ENCODE measurements around the gene SHB. TPM values are rescaled to one million over a fixed set of nuclear protein-coding genes. Genes with fewer than 3 reads are reported as not detected.

The SHB gene
- total and polyA plus RNA-seq, 2 of the 8 experiments (the other 6 are each of a cell fraction or from before 2014, with no cell fraction given): 4.1 to 12.6 TPM

DNA sequence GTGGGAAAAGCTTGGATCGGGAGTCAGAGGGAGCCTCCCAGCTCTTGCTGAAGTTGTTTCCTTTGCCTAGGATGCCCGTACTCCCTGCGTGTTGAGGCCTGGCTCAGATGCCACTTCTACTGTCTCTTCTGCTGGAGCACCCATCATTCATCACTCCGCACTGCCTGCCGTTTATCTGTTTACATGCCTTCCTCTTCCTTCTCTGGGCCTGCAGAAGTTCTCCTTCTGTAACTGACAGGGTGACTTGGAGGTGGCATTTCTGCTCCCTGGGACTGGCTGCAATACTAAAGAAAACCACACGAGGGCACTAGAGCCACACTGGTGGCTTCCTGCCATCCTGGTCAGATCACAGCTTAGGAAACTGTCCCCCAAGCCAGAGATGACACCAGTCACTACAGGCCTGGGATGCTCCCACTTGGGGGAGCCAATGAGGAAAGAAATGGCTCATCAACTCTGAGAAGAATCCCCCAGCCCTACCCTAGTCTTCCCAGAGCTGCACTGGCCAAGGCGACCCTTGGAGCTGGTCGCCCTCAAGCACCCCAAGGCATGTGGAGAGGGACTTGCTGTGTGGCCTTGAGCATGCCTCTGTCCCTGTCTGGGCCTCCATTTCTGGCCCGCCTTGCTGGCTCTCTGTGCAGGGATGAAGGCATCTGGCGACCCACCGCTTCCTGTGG is 155.4 kb downstream of the SHB start:
- Histone ChIP-seq H3K4me1 (replicated peaks in 1 of 4; ENCODE audit: control insufficient read depth in 3 of 4, insufficient read depth in 4 of 4, low read length in 3 of 4) (no peaks in the 10 kb centered on the region), H3K79me2 (ENCODE audit: control insufficient read depth in 1 of 2, insufficient read depth in 2 of 2, low read length in 2 of 2) (no peaks in the 10 kb centered on the region), H3K4me3 (ENCODE audit: extremely low read depth in 1 of 4, insufficient read depth in 2 of 4, low read depth in 3 of 4, low read length in 4 of 4) (no peak overlapping the region), H3K27me3 (replicated peaks in 1 of 4; ENCODE audit: control insufficient read depth in 3 of 4, extremely low read depth in 1 of 4, insufficient read depth in 3 of 4, low read length in 3 of 4) (no peaks in the 10 kb centered on the region), H4K91ac (replicated peaks; ENCODE audit: insufficient read length, low read length) (no peak overlapping the region), H4K8ac (ENCODE audit: extremely low read depth, insufficient read depth, low read length) (no peak overlapping the region), H3K9ac (replicated peaks in 1 of 4; ENCODE audit: extremely low read depth in 1 of 4, low read depth in 3 of 4, low read length in 3 of 4) (no peak overlapping the region), H2BK5ac (ENCODE audit: low read depth, low read length) (no peak overlapping the region), H3K4ac (replicated peaks; ENCODE audit: insufficient read length, low read depth, low read length) (no peak overlapping the region), H2AFZ (ENCODE audit: low read length) (no peak overlapping the region), H3K4me2 (ENCODE audit: insufficient read depth in 1 of 2, low read depth in 2 of 2, low read length in 2 of 2) (no peak overlapping the region), H3K9me3 (ENCODE audit: insufficient read depth in 2 of 2, low read depth in 1 of 2, low read length in 1 of 2) (no peaks in the 10 kb centered on the region), H3K23me2 (ENCODE audit: low read depth, low read length) (no peaks in the 10 kb centered on the region), H3K23ac (ENCODE audit: insufficient read length) (no peak overlapping the region), H2BK12ac (ENCODE audit: low read depth, low read length) (no peak overlapping the region; the same call in 1 of the 2 replicates), H3K56ac (replicated peaks; ENCODE audit: insufficient read length, low read depth, low read length) (no peak overlapping the region), H3K18ac (ENCODE audit: extremely low read depth, low read length) (no peak overlapping the region), H3K27ac (ENCODE audit: low read depth, low read length) (no peak overlapping the region), H2BK120ac (replicated peaks; ENCODE audit: low read depth, low read length) (no peak overlapping the region), H3K36me3 (ENCODE audit: control insufficient read depth in 2 of 4, insufficient read depth in 4 of 4, low read length in 3 of 4) (no peaks in the 10 kb centered on the region), H2AK5ac (ENCODE audit: low read depth, low read length) (no peak overlapping the region), H2BK20ac (ENCODE audit: low read length) (no peak overlapping the region), H4K5ac (ENCODE audit: insufficient read length, low read depth, low read length) (no peak overlapping the region), H4K20me1 (replicated peaks in 1 of 2; ENCODE audit: control insufficient read depth in 1 of 2, insufficient read depth in 2 of 2, low read length in 2 of 2) (no peaks in the 10 kb centered on the region), H3K14ac (ENCODE audit: insufficient read length) (no peak overlapping the region), H2BK15ac (ENCODE audit: low read length) (no peak overlapping the region; the same call in 1 of the 2 replicates), H3K79me1 (ENCODE audit: low read depth, low read length) (no peaks in the 10 kb centered on the region)
- peak; percentile 98 for FAIRE-seq
- POLR2A ChIA-PET (ENCODE audit: partially characterized antibody): interaction anchor here (0.7 to 1.4 kb wide), 3 partner anchors 31 to 115 kb away, joined by 3 read pairs; no protein-coding TSS in a partner anchor
- CTCF ChIA-PET (ENCODE audit: partially characterized antibody): interaction anchor here (0.6 to 4.5 kb wide), 74 partner anchors 10 to 521 kb away, joined by 3 to 31 read pairs (median 5); partner anchors contain the start of gene SLC25A51
- WGBS, 2 experiments (ENCODE audit: extremely low coverage in 1 of 2, insufficient coverage in 1 of 2, insufficient read length in 1 of 2, insufficient replicate concordance in 2 of 2, low coverage in 1 of 2, low lambda C conversion rate in 2 of 2, missing lambda C conversion rate in 1 of 2): 63% methylated on average over 11 of the region's 11 CpGs; no CpG with 5 or more reads in 1 of the 2 experiments
- peak; percentile 82 to 99 for DNase-seq (ENCODE audit: low read depth in 1 of 2, low spot score in 2 of 2)
- TF ChIP-seq, protein P1, sequence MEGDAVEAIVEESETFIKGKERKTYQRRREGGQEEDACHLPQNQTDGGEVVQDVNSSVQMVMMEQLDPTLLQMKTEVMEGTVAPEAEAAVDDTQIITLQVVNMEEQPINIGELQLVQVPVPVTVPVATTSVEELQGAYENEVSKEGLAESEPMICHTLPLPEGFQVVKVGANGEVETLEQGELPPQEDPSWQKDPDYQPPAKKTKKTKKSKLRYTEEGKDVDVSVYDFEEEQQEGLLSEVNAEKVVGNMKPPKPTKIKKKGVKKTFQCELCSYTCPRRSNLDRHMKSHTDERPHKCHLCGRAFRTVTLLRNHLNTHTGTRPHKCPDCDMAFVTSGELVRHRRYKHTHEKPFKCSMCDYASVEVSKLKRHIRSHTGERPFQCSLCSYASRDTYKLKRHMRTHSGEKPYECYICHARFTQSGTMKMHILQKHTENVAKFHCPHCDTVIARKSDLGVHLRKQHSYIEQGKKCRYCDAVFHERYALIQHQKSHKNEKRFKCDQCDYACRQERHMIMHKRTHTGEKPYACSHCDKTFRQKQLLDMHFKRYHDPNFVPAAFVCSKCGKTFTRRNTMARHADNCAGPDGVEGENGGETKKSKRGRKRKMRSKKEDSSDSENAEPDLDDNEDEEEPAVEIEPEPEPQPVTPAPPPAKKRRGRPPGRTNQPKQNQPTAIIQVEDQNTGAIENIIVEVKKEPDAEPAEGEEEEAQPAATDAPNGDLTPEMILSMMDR (IDR thresholded peaks at IDR 0.05; ENCODE audit: control extremely low read depth in 1 of 3, insufficient read depth in 1 of 3, low read depth in 1 of 3, low read length in 3 of 3): peak; percentile 78 to 99 (median 98)
- TF ChIP-seq SIN3A (conservative IDR thresholded peaks at IDR 0.05 in 1 of 2, IDR thresholded peaks at IDR 0.05 in 1 of 2; ENCODE audit: low read depth in 1 of 2, low read length in 2 of 2) (0 out of 4 replicates have a peak, but pooled peaks of 1 of the 2 experiments have one; percentile 50), CREB1 (IDR thresholded peaks at IDR 0.05) (peak; percentile 33; the same call in 1 of the 2 replicates), YY1 (IDR thresholded peaks at IDR 0.05; ENCODE audit: low read depth, low read length) (peak; percentile 71; the same call in 1 of the 2 replicates), RAD21 (IDR thresholded peaks at IDR 0.05 in 1 of 2, conservative IDR thresholded peaks at IDR 0.05 in 1 of 2; ENCODE audit: low read depth in 2 of 2, low read length in 2 of 2) (peak; percentile 100), GTF2F1 (IDR thresholded peaks at IDR 0.05; ENCODE audit: borderline replicate concordance, low read depth, low read length) (no peak)
- TF ChIP-seq, protein P2, sequence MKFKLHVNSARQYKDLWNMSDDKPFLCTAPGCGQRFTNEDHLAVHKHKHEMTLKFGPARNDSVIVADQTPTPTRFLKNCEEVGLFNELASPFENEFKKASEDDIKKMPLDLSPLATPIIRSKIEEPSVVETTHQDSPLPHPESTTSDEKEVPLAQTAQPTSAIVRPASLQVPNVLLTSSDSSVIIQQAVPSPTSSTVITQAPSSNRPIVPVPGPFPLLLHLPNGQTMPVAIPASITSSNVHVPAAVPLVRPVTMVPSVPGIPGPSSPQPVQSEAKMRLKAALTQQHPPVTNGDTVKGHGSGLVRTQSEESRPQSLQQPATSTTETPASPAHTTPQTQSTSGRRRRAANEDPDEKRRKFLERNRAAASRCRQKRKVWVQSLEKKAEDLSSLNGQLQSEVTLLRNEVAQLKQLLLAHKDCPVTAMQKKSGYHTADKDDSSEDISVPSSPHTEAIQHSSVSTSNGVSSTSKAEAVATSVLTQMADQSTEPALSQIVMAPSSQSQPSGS (IDR thresholded peaks at IDR 0.05; ENCODE audit: low read length): peak; percentile 39; the same call in 1 of the 2 replicates
